HG02981 (cell line): ENCODE results near the gene C3orf52.
A peak's percentile ranks its signal among the peaks of the same experiment; 100 is the strongest.

Source experiments
- ATAC-seq: cut with Tn5 transposase; IDR thresholded peaks from one replicate; pipeline ENCODE4 v1.9.1; 2021; ENCODE audit warnings: mild to moderate bottlenecking, moderate library complexity; ENCODE audit not compliant: unreplicated experiment

The C3orf52 gene

DNA sequence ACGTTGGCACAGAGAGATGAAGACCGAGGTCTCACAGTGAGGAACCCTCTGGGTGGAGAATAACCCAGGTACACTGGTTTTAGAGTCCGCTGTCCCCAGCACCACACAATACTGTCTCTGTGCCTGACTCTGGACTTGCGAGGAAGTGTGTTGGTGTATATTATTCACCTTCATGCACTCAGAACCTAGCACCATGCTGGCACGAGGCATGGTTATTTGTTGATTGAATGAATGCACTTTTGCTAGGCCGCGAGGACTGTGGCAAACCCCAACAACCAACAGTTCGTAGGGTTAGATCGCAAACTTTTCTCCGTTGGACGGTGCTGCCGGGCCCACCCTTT, 484 bp upstream of the C3orf52 start:
- no peak for ATAC-seq

DNA sequence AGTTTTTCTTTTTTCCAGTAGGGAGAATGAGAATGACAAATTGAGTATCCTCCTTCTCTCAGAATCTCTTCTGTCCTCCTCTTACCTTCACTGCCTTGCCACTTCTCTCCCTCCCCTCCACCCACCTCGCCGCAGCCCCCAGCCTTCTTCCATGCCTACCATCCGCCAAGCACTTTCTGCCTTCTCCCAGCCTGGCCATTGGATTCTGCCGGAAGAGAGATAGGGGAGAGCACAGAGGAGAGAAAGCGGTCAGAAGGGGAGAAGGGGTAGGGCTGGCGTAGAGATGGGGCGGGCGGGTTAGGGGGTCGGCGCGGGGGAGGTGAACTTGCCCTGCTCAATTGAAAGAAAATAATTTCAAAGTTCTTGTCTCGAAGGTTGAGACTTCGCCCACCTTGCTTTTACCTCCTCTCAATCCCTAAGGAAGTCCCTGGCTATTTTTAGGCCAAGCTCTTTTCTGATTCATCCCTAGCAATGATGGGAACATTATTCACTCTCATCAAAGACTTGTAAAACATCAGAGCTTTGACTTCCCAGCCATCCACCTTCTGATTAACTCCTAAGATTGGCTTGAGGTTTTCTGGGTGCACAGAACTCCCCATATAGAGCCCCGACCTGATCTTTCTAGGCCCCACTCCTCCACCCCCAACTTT, 811 bp downstream of the C3orf52 start:
- ATAC-seq = no peak

DNA sequence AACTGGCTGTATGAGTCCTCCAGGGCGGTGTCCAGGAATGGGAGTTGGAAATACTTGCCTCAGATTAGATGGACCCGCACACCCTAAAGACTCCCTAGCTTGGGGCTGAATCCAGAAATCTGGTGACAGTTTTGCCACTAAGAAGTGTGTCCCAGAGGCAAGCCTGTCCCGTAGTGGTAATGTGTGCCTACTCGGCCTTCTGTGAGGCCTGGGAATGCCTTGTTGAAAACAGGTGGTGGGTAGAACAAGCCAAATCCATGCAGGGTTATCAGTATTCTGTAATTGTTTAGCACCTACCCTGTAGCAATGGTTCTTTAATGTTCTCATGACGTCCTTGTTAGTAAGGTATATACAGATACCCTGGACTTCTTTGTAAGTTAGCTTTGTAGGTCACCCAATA, 1.6 kb downstream of the C3orf52 start:
- ATAC-seq = no peak

DNA sequence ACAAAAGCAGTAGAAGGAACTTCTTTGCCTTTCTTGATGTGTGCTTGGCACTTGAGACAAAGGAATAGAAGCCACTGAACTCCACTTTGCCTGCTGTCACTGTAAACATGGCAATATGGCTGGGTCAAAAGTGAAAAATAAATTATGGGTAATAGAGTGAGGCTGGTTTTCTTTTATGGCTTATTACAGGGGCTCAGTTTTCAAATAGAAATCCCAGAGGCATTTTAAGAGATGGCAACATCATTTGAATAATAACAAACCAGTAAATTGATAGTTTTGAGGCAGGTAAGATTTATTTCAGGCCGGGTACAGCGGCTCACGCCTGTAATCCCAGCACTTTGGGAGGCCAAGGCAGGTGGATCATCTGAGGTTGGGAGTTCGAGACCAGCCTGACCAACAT, 2.8 kb downstream of the C3orf52 start:
- ATAC-seq = no peak

DNA sequence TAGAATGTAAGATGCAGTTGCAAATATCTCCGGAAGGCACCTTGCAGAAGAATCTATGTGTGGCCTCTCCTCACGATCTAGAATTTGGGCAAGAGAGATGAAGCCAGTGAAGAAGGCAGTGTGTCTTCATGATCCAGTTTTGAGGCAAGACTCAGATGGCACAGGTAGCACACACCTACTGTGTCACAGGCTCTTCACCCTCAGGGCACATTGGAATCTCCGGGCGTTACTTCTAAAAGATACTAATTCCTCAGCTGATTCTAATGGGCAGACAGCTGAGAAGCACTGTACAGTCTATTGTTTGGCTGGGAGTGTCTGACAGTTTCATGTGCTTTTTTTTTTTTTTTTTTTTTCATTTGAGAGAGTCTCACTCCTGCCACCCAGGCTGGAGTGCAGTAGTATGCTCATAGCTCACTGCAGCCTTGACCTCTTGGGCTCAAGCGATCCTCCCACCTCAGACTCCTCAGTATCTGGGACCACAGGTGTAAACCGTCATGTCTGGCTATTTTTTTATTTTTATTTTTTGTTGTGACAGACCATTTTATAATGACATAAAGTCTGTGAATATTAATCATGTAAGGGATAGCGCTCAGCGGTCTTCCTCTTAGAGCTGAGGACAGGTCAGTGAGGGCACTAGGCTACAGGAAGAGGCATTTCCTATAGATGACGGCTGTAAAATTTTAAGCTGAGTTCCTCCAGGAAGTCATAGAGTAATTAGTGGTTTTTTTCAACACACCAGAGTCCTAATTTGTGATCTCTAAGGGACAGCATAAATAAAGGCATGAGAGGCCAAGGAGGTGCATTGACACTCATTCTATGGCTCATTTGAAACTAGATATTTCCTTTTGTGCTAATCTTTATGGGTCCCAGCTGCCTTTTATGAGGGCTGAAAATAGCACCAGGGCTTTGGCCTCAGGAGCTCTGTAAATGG, 4.0 kb downstream of the C3orf52 start:
- ATAC-seq = no peak

DNA sequence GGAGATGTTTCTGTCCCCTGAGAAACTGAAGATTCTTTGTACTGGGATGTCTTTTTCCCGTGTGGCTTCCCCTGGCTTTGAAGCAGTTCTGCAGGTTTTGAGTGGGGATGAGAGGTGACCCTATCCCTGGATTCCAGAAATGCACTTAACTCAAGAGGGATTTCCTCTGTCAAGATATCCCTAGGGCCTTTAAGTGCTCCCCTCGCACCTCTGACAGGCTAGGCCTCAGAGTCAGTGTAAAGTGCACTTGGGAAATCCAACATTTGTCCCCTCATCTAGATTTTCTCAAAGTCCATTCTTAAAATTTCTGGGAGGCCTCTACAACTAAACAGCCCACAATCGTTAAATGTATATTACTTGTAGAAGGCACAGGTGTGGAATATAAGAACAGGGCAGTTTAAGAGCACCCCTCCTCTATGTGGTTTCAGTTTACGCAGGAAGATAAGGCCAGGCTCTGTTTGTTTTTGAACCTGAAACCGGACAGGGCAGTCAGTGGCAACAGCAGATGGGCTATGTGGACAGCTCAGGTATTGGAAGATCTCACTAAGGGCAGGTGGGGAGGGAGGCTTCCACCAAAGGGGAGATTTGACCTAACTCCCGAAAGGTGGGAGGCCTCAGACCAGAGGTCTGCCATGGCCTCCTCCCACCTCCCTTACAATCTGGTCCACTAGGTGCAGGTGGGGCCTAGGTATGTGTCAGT, 4.8 kb downstream of the C3orf52 start:
- no peak for ATAC-seq

DNA sequence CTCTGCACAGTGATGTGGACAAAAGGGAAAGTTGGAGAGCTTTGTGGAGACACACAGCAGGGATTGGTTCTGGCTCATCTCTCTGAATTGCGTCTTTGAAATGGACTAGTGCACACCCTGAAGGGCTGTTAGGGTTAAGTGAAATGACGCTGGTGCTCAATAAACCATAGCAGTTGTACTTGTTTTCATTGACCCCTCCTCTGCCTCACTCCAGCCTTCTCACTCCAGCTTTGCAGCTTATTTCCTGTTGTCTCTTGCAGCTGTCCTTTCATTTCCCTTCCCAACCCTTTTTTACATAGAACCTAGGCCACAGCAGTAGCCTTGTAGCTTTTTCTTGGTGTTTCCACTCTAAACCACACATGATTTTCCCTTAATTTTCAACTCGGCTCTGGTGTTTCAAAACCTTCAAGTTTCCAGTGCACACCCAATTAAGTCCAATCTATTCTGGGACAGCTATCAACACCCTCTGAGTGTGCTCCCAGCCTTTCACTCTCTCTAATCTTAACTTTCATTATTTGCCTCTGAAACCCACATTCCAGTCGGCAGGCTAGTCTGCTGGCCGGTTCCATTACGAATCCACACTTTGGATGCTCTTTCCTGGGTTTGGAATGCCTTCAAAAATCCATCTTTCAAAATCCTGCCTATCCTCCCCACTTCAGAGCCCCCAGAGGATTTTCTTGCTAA, 6.4 kb downstream of the C3orf52 start:
- no peak for ATAC-seq

DNA sequence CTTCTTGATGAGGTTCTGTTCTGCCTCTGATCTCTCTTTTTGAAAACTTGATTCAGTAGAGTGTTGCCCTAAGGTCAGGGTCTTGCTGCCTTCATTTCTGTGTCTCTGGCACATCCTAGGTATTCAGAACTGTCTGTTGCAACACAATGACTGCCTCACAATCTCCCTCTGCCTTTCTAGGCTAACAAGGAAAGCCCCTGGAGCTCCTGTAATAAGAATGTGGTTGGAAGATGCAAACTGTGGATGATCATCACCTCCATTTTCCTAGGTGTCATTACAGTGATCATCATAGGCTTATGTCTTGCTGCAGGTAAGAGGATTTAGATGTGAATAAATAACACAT, 7.0 kb downstream of the C3orf52 start:
- no peak for ATAC-seq

DNA sequence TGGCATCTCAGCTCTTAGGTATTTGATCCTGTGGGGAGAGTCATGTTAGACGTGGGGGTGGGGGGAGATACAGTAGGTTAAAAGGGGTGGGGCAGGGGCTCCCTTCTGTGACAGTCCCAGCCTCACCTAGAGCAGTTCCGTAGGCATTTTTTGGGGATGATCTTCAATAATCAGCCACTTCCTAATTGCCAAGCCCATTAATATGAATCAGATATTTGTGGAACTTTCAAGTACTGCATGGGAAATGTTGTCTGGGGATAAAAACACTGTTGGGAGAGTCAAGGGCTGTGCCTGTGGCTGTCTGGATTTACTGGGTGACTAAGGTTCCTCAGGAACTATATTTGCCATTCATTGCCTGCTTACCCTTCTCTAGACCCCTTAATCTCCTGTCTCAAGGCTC, 9.5 kb downstream of the C3orf52 start:
- ATAC-seq = no peak

DNA sequence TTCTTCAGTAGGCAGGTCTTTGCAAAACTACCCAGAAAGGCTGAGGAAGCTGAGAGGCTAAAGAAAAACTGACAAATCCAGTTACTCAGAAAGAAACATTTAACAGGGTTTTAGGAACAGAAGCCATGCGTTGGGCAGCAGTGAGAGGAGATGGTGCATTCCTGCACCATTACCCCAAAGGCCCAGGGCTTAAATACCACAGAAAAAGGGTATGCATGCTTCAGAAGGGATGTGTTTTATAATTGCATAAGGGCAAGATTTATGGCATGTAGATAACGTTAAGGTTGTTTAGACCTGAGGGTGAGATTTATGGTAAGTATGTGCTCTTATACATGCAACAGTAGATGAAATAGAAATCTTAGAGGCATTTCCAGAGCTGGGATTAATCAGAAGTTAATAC, 10.0 kb downstream of the C3orf52 start:
- no peak for ATAC-seq

DNA sequence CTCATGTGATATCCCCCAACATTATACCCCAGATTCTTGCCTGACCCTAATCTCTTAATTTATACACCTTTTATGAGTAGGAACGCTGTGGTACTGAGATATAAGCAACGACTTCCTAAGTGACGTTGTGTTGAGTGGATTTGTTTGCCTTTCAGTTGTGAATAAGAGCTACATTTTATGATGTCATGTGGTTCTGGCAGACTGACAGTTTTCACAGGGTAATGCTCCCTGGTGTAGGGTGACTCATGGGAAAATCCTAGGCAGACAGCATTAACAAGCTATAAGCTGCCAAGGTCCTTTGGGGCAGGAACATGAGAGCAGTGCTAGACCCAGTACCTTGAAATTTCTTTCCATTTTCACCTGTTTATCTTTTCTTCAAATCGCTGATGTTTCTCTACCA, 11.2 kb downstream of the C3orf52 start:
- ATAC-seq = no peak

DNA sequence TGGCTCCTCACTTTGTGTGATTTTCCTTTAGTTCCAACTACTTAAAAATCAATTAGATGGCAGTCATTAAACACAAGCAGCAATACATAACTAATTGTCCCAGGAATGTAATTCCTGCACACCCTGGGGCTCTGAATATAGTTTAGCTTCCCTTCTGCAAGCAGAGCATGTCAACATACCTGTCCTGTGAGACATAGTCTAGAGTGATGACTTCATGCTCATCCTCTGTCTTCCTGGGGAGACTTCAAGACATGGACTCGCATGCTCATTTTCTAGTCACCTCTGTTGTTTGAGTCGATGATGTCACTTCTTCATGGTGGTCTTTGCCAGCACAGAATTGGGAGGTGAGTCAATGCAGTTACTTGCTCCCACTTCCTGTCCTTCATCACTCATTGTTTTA, 15.7 kb downstream of the C3orf52 start:
- ATAC-seq = no peak

DNA sequence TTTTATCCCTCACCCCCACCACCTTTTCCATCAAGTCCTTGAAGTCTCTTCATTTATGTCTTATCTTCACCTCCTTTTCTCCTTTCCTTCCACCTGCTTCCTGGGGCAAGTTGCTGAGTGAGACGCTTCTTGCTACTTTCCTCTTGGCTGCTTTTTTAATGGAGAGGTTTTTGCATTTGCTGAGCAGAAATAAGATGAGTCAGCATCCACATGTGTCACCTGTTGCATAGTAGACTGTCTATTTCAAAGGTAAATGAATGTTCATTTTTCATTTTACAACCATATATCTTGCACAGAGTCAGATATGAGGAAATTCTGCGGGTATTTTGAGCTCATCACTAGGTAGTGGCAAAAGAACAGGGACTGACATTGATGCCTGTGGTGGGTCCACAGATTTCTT, 18.6 kb downstream of the C3orf52 start:
- ATAC-seq = no peak

DNA sequence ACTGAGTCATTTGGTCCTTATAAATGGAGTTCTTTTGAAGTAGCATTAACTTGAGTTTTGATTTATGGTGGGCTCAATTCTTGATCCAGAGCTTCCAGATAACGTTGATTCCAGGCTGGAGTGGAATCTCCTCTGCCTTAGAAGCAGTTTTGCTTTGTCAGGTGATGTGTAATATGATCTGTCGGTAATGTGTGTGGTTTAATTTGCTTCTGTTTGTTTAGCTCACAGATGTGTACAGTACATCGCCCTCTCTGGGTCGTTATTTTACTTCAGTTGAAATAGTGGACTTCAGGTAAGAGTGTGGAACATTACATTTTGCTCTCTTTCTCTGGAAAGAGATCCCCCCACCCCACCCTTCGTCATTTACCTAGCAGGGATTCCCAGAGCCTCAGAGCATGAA, 23.1 kb downstream of the C3orf52 start:
- no peak for ATAC-seq

DNA sequence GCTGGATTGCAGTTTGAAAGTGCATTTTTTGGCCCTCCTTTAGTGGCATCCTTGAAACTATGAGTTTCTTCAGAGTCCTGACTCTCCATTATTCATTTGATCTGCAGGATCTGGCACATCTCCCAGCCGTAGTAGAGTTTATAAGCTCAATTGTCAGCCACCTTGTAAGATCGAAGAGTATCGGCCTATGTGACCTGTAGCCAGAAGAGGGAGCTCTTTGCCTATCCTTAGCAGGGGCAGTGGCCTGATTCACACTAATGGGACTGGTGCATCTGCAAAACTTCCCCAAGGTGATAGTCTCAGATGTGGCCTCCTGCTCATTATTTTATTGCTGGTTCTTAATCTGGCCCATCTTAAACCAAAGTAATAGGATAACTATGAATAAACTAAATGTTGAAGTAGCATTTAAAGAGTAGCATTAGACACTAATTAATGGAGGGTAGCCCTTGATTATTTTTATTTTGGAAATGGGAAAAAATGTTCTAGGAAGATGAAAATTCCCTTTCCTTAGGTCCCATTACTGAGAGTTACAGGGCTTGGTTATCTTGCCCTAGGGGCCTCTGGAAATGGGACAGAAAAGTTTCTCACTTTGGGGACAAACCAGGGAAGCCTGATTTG, 25.7 kb downstream of the C3orf52 start:
- peak; percentile 38 for ATAC-seq

DNA sequence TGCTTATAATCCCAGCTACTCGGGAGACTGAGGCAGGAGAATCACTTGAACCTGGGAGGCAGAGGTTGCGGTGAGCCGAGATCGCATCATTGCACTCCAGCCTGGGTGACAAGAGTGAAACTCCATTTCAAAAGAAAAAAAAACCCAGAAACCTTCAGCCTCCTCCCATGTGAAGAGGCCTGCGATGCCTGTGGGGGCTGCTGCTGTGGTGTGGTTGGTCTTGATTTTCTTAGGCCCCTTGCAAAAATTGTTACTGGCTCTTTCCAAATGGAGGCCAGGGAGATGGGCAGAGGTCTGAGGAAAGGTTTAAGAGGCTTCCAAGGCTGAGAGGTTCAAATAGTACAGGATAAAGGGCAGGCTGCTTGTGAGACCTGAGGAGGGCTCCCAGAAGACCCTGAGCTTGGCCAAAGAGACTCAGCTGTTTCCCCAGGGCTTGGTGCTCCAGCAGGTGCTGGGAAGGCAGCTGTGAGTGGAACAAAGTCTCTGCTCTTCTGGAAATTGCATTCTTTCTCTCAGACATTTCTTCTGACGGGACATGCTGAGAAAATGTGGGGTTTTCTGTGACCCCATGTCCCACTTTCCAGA, 28.5 kb downstream of the C3orf52 start:
- peak; percentile 25 for ATAC-seq

DNA sequence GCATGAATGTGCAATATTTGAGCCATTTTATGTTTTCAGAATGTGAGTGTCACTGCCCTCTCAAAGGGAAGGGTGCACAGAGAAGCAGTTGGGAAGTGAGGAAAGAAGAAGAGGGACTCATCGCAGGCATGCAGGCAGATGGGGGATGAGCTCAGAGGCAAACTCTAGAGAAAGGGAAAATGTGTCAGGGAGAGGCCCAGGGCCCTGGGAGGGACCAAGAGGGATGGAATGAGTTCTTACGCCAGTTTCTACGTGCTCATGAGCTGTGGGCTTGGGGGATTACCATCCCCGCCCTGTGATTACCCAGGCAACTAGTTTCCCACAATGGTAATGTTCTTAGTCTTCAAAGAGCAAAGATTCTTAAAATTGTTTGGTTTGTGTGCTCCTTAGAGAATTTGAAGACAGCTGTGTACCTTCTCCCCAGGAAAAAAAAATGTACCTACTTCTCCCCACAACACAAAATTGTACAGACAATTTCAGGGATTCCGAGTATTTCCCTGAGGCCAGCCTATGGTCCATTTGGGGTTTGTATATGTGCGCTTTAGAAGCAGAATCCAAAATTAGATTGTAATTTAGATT, 29.1 kb downstream of the C3orf52 start:
- peak; percentile 37 for ATAC-seq

DNA sequence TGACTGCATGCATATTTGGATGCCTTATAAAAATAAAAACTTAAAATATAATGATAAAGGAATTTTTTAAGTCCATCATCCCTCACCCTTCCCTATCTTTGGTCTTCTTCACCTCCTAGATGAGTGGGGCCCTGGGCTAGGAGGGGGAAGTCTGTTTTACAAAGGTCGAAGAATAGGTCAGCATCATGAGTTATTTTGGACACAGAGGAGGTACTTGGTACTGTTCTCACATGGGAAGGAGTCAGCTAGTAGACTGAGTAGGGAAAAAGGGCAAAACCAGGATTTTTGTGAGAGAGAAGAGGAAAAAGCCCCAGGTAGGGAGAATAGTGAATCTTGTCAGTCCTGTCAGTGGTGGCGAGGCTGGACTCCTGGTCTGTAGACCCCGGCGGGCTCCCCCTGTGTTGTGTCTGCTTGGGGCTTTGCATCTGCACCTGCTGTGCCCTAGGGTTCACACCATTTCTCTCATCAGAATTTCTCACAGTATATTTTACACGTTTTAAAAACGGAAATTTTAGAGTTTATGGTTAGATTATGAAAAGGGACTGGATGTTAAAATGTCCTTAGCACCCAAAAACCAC, 29.7 kb downstream of the C3orf52 start:
- no peak for ATAC-seq

DNA sequence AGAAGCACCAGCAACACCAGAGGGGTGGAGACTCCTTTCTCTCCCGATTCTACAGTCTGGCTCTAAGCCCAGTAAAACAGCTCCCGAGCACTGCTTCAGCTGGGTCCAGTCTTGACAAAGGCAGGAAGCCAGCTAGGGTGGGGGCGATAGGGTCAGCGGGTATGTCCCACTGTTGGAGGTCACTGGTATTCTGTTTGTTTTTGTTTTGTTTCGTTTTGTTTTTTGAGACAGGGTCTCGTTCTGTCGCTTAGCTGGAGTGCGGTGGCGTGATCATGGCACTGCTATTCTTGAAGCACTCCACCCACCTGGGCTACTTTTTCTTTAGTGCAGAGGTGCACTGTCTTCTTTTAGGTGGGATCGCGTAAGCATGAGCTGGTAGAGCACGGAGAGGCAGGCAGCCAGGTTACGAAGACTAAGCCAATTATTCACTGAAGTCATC, 30.6 kb downstream of the C3orf52 start:
- no peak for ATAC-seq

DNA sequence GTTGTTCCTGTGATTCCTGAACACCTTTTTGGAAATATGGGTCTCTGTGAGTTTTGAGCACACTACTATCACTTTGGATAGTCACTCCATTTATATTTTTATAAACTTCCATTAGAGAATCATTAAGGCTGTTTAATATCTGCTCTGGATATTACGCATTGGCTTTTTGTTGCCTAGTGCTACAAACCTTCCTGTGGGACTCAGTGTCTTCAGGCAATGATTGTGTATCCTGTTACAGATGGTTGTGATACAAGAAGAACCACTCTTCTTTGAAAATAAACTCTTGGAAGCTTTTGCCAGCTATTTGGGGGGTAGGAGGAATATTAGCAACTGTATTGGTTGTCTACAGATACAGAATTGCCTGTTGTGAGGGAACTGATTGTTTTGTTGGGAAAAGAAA, 31.2 kb downstream of the C3orf52 start:
- no peak for ATAC-seq
